Stimulated activated CD8-positive, alpha-beta memory T cell treated with anti-CD3 and anti-CD28 coated beads, Interleukin-12 subunit alpha, Interleukin-12 subunit beta, amount 100 ng/mL, for 1 hour (primary cell): Measurements from ENCODE around the gene ZNRF4.

Source experiments
- DNase-seq: peaks from one replicate; pipeline ENCODE4 v3.0.0-alpha.2; 2020; ENCODE audit warnings: low read depth

Gene ZNRF4

GRCh38 chr19:5443723-5444122, 11.5 kb upstream of the ZNRF4 start:
- no peak for DNase-seq

- no peak for DNase-seq
These were observed 10.8 kb upstream of the ZNRF4 start for GRCh38 chr19:5444431-5444830.

GRCh38 chr19:5445071-5445470, 10.1 kb upstream of the ZNRF4 start:
- DNase-seq, result no peak

GRCh38 chr19:5445561-5446055, 9.6 kb upstream of the ZNRF4 start:
- DNase-seq, result no peak

GRCh38 chr19:5447700-5448311, 7.4 kb upstream of the ZNRF4 start:
- no peak for DNase-seq

- no peak for DNase-seq
These were observed 6.8 kb upstream of the ZNRF4 start for GRCh38 chr19:5448374-5448773.

GRCh38 chr19:5450482-5451126, 4.6 kb upstream of the ZNRF4 start:
- DNase-seq, result no peak

GRCh38 chr19:5451494-5451893, 3.7 kb upstream of the ZNRF4 start:
- DNase-seq, result no peak

GRCh38 chr19:5452594-5453565, 2.3 kb upstream of the ZNRF4 start:
- DNase-seq, result no peak

- DNase-seq, result no peak
These were observed 474 bp upstream of the ZNRF4 start for GRCh38 chr19:5454743-5455142.

- DNase-seq, result no peak
These were observed 1.1 kb downstream of the ZNRF4 start for GRCh38 chr19:5456130-5456840.

- no peak for DNase-seq
These were observed 1.6 kb downstream of the ZNRF4 start for GRCh38 chr19:5456841-5457200.

- DNase-seq, result no peak
These were observed 2.5 kb downstream of the ZNRF4 start for GRCh38 chr19:5457709-5458108.

GRCh38 chr19:5458420-5458819, 3.2 kb downstream of the ZNRF4 start:
- DNase-seq, result no peak

GRCh38 chr19:5459360-5459759, 4.1 kb downstream of the ZNRF4 start:
- DNase-seq, result no peak

- DNase-seq, result no peak
These were observed 5.5 kb downstream of the ZNRF4 start for GRCh38 chr19:5460748-5461147.

GRCh38 chr19:5463959-5464358, 8.7 kb downstream of the ZNRF4 start:
- DNase-seq, result no peak

GRCh38 chr19:5466072-5466471, 10.9 kb downstream of the ZNRF4 start:
- no peak for DNase-seq

GRCh38 chr19:5466814-5467291, 11.6 kb downstream of the ZNRF4 start:
- no peak for DNase-seq

- no peak for DNase-seq
These were observed 15.1 kb downstream of the ZNRF4 start for GRCh38 chr19:5470264-5470671.

GRCh38 chr19:5472286-5472685, 17.1 kb downstream of the ZNRF4 start:
- no peak for DNase-seq

GRCh38 chr19:5473646-5474045, 18.4 kb downstream of the ZNRF4 start:
- no peak for DNase-seq
